SK-N-SH (cell line): Measurements from ENCODE around the gene EPHB2. TPM values are rescaled to one million over a fixed set of nuclear protein-coding genes. Genes with fewer than 3 reads are reported as not detected.

Experiments
- CTCF ChIA-PET: fragments of 300-600, 350-600 bp; formaldehyde crosslinking; extraction: SDS; loops from one replicate; lab custom pipeline; 2021; lab: Yijun Ruan, JAX
- POLR2A ChIA-PET: fragments of 350-600 bp; sonication (Branson Sonifier 250); formaldehyde crosslinking; extraction: SDS; loops from one replicate; lab custom pipeline; 2020; ENCODE audit warnings: antibody characterized with exemption, inconsistent platforms; lab: Yijun Ruan, JAX
- DNase-seq: peaks from one replicate; pipeline ENCODE4 v3.0.0; 2012
- H2AFZ ChIP-seq: fragments of 200-600 bp; sonication (generic); 2 replicates; pipeline ENCODE4 v1.8.1; 2016; ENCODE audit warnings: antibody characterized with exemption, mild to moderate bottlenecking, low read depth
- H3F3A ChIP-seq: fragments of 200-600 bp; sonication (generic); replicated peaks from 2 replicates; pipeline ENCODE3; 2016; ENCODE audit warnings: antibody characterized with exemption, mild to moderate bottlenecking; ENCODE audit not compliant: insufficient read depth
- H3K27ac ChIP-seq, 2 experiments: fragments of 200-500 bp in 1 of 2; fragments of 200-600 bp in 1 of 2; sonication (Bioruptor generic) in 1 of 2; sonication (generic), shearing (Covaris generic) in 1 of 2; 2 replicates each; pipeline versions ENCODE4 v1.5.1 to v1.6.1; 2014 to 2016; ENCODE audit warnings: low read depth in 2 of 2, inconsistent platforms in 1 of 2, low read length in 1 of 2, mild to moderate bottlenecking in 1 of 2, mixed read lengths in 1 of 2
- H3K27me3 ChIP-seq: fragments of 200-600 bp; sonication (generic), shearing (Covaris generic); 2 replicates; pipeline ENCODE4 v1.6.1; 2016; ENCODE audit warnings: mixed run types; ENCODE audit not compliant: insufficient read depth
- H3K36me3 ChIP-seq, 2 experiments: fragments of 200-500 bp in 1 of 2; fragments of 200-600 bp in 1 of 2; sonication (Bioruptor generic) in 1 of 2; sonication (generic) in 1 of 2; replicated peaks in 1 of 2; 2 replicates each; pipeline versions ENCODE3 to v1.5.1; 2014 to 2016; ENCODE audit warnings: low read length in 1 of 2, mild to moderate bottlenecking in 1 of 2; ENCODE audit not compliant: insufficient read depth in 2 of 2, control insufficient read depth in 1 of 2
- H3K4me1 ChIP-seq, 2 experiments: fragments of 200-500 bp in 1 of 2; fragments of 200-600 bp in 1 of 2; sonication (Bioruptor generic) in 1 of 2; sonication (generic), shearing (Covaris generic) in 1 of 2; 2 replicates each; pipeline versions ENCODE4 v1.5.1 to v1.6.1; 2014 to 2016; ENCODE audit warnings: low read depth in 1 of 2, low read length in 1 of 2, mixed run types in 1 of 2; ENCODE audit not compliant: insufficient read depth in 2 of 2, control insufficient read depth in 1 of 2
- H3K4me2 ChIP-seq: fragments of 200-600 bp; sonication (generic), shearing (Covaris generic); 2 replicates; pipeline ENCODE4 v1.6.1; 2017; ENCODE audit warnings: mixed run types
- H3K4me3 ChIP-seq, 2 experiments: fragments of 200-500 bp in 1 of 2; fragments of 200-600 bp in 1 of 2; sonication (Bioruptor generic) in 1 of 2; sonication (generic), shearing (Covaris generic) in 1 of 2; 2 replicates each; pipeline versions ENCODE4 v1.5.1 to v1.8.1; 2014 to 2016; ENCODE audit warnings: low read depth in 2 of 2, inconsistent platforms in 1 of 2, low read length in 1 of 2, mild to moderate bottlenecking in 1 of 2, mixed read lengths in 1 of 2, moderate library complexity in 1 of 2
- H3K79me2 ChIP-seq: fragments of 200-600 bp; sonication (generic); 2 replicates; pipeline ENCODE4 v1.8.1; 2017; ENCODE audit warnings: mild to moderate bottlenecking; ENCODE audit not compliant: insufficient read depth
- H3K9ac ChIP-seq: fragments of 200-600 bp; sonication (generic); 2 replicates; pipeline ENCODE4 v1.6.1; 2017; ENCODE audit warnings: mixed run types
- H3K9me2 ChIP-seq: fragments of 200-600 bp; sonication (generic); 2 replicates; pipeline ENCODE4 v1.6.1; 2017; ENCODE audit warnings: mixed run types
- H3K9me3 ChIP-seq: fragments of 200-600 bp; sonication (generic); 2 replicates; pipeline ENCODE4 v1.6.1; 2017; ENCODE audit warnings: mixed run types, mild to moderate bottlenecking, moderate library complexity
- H4K20me1 ChIP-seq: fragments of 200-600 bp; sonication (generic); 2 replicates; pipeline ENCODE4 v1.6.1; 2017; ENCODE audit warnings: mild to moderate bottlenecking, mixed run types; ENCODE audit not compliant: insufficient read depth
- EZH2phosphoT487 ChIP-seq: fragments of 200-600 bp; sonication (generic); IDR thresholded peaks from 2 replicates; pipeline ENCODE4 v1.6.1; 2017; ENCODE audit warnings: low read depth, mixed run types, mild to moderate bottlenecking, antibody characterized with exemption, moderate library complexity, borderline replicate concordance
- GATA2 ChIP-seq: sonication (generic); formaldehyde crosslinking; IDR thresholded peaks from 2 replicates; pipeline ENCODE4 v1.5.0; 2020; ENCODE audit warnings: mild to moderate bottlenecking, missing genetic modification reagents
- MEF2A ChIP-seq: IDR thresholded peaks from 2 replicates; pipeline ENCODE4 v1.4.0; 2012; ENCODE audit warnings: low read depth, borderline replicate concordance
- PBX3 ChIP-seq: IDR thresholded peaks from 2 replicates; pipeline ENCODE4; 2012
- POLR2AphosphoS5 ChIP-seq: IDR thresholded peaks from 2 replicates; pipeline ENCODE4 v1.6.1; 2012; ENCODE audit warnings: low read depth, low read length
- RCOR1 ChIP-seq: fragments of 150-350 bp; IDR thresholded peaks from 2 replicates; pipeline ENCODE4 v1.6.1; 2017; ENCODE audit warnings: antibody characterized with exemption, low read length
- TCF12 ChIP-seq: IDR thresholded peaks from 2 replicates; pipeline ENCODE4 v1.4.0; 2012
- ZBTB33 ChIP-seq: IDR thresholded peaks from 2 replicates; pipeline ENCODE4 v1.4.0; 2012; ENCODE audit warnings: low read depth, borderline replicate concordance
- WGBS: methylation state at CpG from one replicate; pipeline ENCODE4 v1.1.6; 2017; ENCODE audit warnings: low lambda C conversion rate; 5-methylcytosine and 5-hydroxymethylcytosine counted together
- polyA plus RNA-seq, 3 experiments: library from polyadenylated mRNA; depleted of rRNA; stranded (reverse); fragments of >200 nt; gene quantifications; 2 replicates each; pipeline ENCODE4 v1.2.3, GENCODE V29; 2012

Gene EPHB2
- polyA plus RNA-seq, 1 of the 3 experiments (the other 2 are of a cell fraction): 25.2 TPM

GRCh38 chr1:22717037-22717760, 6.6 kb downstream of the EPHB2 start:
- H3K4me3 ChIP-seq: no peak overlapping the region
- H3F3A ChIP-seq: no peaks in the 10 kb centered on the region
- peaks cover 94% of the 10 kb centered on the region for H3K79me2 ChIP-seq
- H3K27ac ChIP-seq: peak overlapping the region in 1 of 2 experiments; percentile 2; a peak in 1 of 4 replicates
- CTCF ChIA-PET: interaction anchor here (1.2 to 1.3 kb wide), 2 partner anchors 13 to 24 kb away, joined by 4 to 5 read pairs; no protein-coding TSS in a partner anchor
- H3K4me1 ChIP-seq: peaks cover 0 to 25% of the 10 kb centered on the region in 2 experiments; a peak in 1 of 4 replicates
- H3K9ac ChIP-seq: no peak overlapping the region
- H3K4me2 ChIP-seq: no peak overlapping the region
- peaks cover 88% of the 10 kb centered on the region for H4K20me1 ChIP-seq
- H3K9me3 ChIP-seq: no peaks in the 10 kb centered on the region
- no peak for DNase-seq
- no peaks in the 10 kb centered on the region for H3K9me2 ChIP-seq
- WGBS: 90% methylated on average over 11 of the region's 11 CpGs
- no peak overlapping the region for H2AFZ ChIP-seq
- POLR2A ChIA-PET: no interaction called here
- H3K27me3 ChIP-seq: no peaks in the 10 kb centered on the region
- H3K36me3 ChIP-seq: peaks cover 0 to 11% of the 10 kb centered on the region in 2 experiments
- peak; percentile 59 for TF ChIP-seq GATA2 (CRISPR knock-in tag)
- TF ChIP-seq ZBTB33: no peak
- TF ChIP-seq TCF12: no peak
- TF ChIP-seq RCOR1: 0 out of 2 replicates have a peak, but pooled peaks have one; percentile 11
- TF ChIP-seq, all 33 proteins: peak for 2

GRCh38 chr1:22721122-22721873, 10.7 kb downstream of the EPHB2 start:
- POLR2A ChIA-PET: no interaction called here
- no peak for DNase-seq
- H3K36me3 ChIP-seq: peaks cover 0 to 11% of the 10 kb centered on the region in 2 experiments
- no peaks in the 10 kb centered on the region for H3K9me3 ChIP-seq
- H3K4me1 ChIP-seq: peaks cover 0 to 13% of the 10 kb centered on the region in 2 experiments; a peak in 1 of 4 replicates
- 94% methylated on average over 10 of the region's 10 CpGs for WGBS
- CTCF ChIA-PET: interaction anchor here (0.6 kb wide), 1 partner anchor 99 kb away, joined by 3 read pairs; no protein-coding TSS in a partner anchor
- no peak overlapping the region for H3K4me3 ChIP-seq
- no peaks in the 10 kb centered on the region for H3K27me3 ChIP-seq
- TF ChIP-seq POLR2AphosphoS5 (no peak), PBX3 (no peak), EZH2phosphoT487 (no peak), MEF2A (no peak)
- no peak overlapping the region for H2AFZ ChIP-seq
- H3K27ac ChIP-seq: no peak overlapping the region
- H3K79me2 ChIP-seq: peaks cover 91% of the 10 kb centered on the region
- H3F3A ChIP-seq: no peaks in the 10 kb centered on the region
- H4K20me1 ChIP-seq: peaks cover 77% of the 10 kb centered on the region
- H3K9me2 ChIP-seq: no peaks in the 10 kb centered on the region
- H3K9ac ChIP-seq: no peak overlapping the region
- H3K4me2 ChIP-seq: no peak overlapping the region
